K562 (cell line): ENCODE data around the gene VARS1. TPM values are rescaled to one million over a fixed set of nuclear protein-coding genes. Genes with fewer than 3 reads are reported as not detected.

Experiments
- ARNT ChIP-seq, 2 experiments: fragments of 450-650 bp; IDR thresholded peaks; 2 replicates each; pipeline ENCODE4 v1.6.1; 2016; ENCODE audit warnings: mild to moderate bottlenecking in 1 of 2
- CBFA2T2 ChIP-seq: fragments of 450-650 bp; conservative IDR thresholded peaks from 2 replicates; pipeline ENCODE4 v1.6.1; 2017; ENCODE audit warnings: mild to moderate bottlenecking
- CBX2 ChIP-seq: fragments of 200-600 bp; sonication (generic); IDR thresholded peaks from one replicate; pipeline ENCODE4 v1.6.1; 2012; ENCODE audit warnings: mild to moderate bottlenecking, low read length, inconsistent platforms; ENCODE audit not compliant: insufficient read depth, poor library complexity, severe bottlenecking
- CREBBP ChIP-seq: IDR thresholded peaks from one replicate; pipeline ENCODE4 v1.6.1; 2012; ENCODE audit warnings: low read depth, mild to moderate bottlenecking, control low read depth, inconsistent platforms, low read length
- EHMT2 ChIP-seq: fragments of 450-650 bp; IDR thresholded peaks from 2 replicates; pipeline ENCODE4 v1.6.1; 2018; ENCODE audit warnings: antibody characterized with exemption
- FOXK2 ChIP-seq, 2 experiments: fragments of 450-650 bp; IDR thresholded peaks in 1 of 2; conservative IDR thresholded peaks in 1 of 2; 2 replicates each; pipeline ENCODE4 v1.6.1; 2016; ENCODE audit warnings: low read depth in 2 of 2, mild to moderate bottlenecking in 1 of 2
- HDGF ChIP-seq: fragments of 450-650 bp; IDR thresholded peaks from 2 replicates; pipeline ENCODE4 v1.6.1; 2016
- HEY1 ChIP-seq: fragments of 250-450 bp; sonication (Bioruptor Pico); IDR thresholded peaks from 2 replicates; pipeline ENCODE4 v1.5.0; 2020; ENCODE audit warnings: mild to moderate bottlenecking, moderate library complexity, borderline replicate concordance
- POLR2AphosphoS5 ChIP-seq: IDR thresholded peaks from 2 replicates; pipeline ENCODE4 v1.6.1; 2011; ENCODE audit warnings: mild to moderate bottlenecking, low read depth, low read length, moderate library complexity; ENCODE audit not compliant: control insufficient read depth, insufficient read depth
- SMARCA4 ChIP-seq: fragments of 450-650 bp; IDR thresholded peaks from 2 replicates; pipeline ENCODE4 v1.6.1; 2016
- TEAD4 ChIP-seq, 2 experiments: sonication (generic) in 1 of 2; formaldehyde crosslinking in 1 of 2; IDR thresholded peaks; 2 replicates each; pipeline versions ENCODE4 v1.6.1 to v1.8.0; 2012 to 2022; ENCODE audit warnings: borderline replicate concordance in 1 of 2, inconsistent platforms in 1 of 2, low read length in 1 of 2, mild to moderate bottlenecking in 1 of 2, missing genetic modification reagents in 1 of 2
- ZNF165 ChIP-seq: fragments of 250-450 bp; sonication (Bioruptor Pico); IDR thresholded peaks from 2 replicates; pipeline ENCODE4 v1.4.0; 2020; ENCODE audit warnings: borderline replicate concordance
- ZNF347 ChIP-seq: fragments of 450-650 bp; formaldehyde crosslinking; IDR thresholded peaks from 2 replicates; pipeline ENCODE4 v1.4.0; 2020; ENCODE audit warnings: low read depth, mild to moderate bottlenecking, moderate library complexity
- polyA plus RNA-seq, 8 experiments: library from polyadenylated mRNA; depleted of rRNA in 4 of 8; stranded (reverse) in 5 of 8; unstranded in 3 of 8; fragments of >200 nt; fragmentation: Nextera tagmentation in 2 of 8; fragmentation: Illumina TruSeq in 1 of 8; extraction: Ambion mirVana in 2 of 8; extraction: Trizol in 1 of 8; gene quantifications; 2 replicates each; pipeline versions ENCODE4 v1.2.1 to v1.2.3, GENCODE V29; 2011 to 2014; ENCODE audit warnings: inconsistent platforms in 1 of 8, missing spikeins in 1 of 8
- total RNA-seq, 7 experiments: library from RNA; depleted of rRNA in 6 of 7; stranded (reverse); fragments of >200 nt in 6 of 7; fragmentation: Illumina TruSeq in 2 of 7; extraction: Trizol in 2 of 7; gene quantifications; 2 replicates each; pipeline versions ENCODE4 v1.2.1 to v1.2.3, GENCODE V29; 2011 to 2021; ENCODE audit warnings: low replicate concordance in 1 of 7
- TF ChIP-seq, protein P1 (sequence below): IDR thresholded peaks from 2 replicates; pipeline ENCODE4 v1.6.1; 2012; ENCODE audit warnings: low read depth, low read length, improper control_type of control experiment, borderline replicate concordance
- TF ChIP-seq, protein P2 (sequence below): fragments of 250-450 bp; sonication (Bioruptor Pico); IDR thresholded peaks from 2 replicates; pipeline ENCODE4 v1.4.0; 2020; ENCODE audit warnings: mild to moderate bottlenecking, moderate library complexity, borderline replicate concordance
- TF ChIP-seq, protein P3 (sequence below): fragments of 450-650 bp; formaldehyde crosslinking; IDR thresholded peaks from 2 replicates; pipeline ENCODE4 v1.4.0; 2020; ENCODE audit warnings: mild to moderate bottlenecking, moderate library complexity
- TF ChIP-seq, protein P4 (sequence below): fragments of 450-650 bp; conservative IDR thresholded peaks from 2 replicates; pipeline ENCODE4 v1.6.1; 2016; ENCODE audit warnings: missing genetic modification characterization, low read depth, mild to moderate bottlenecking, control low read depth, missing compliant biosample characterization

Gene VARS1
- total and polyA plus RNA-seq, 9 of the 15 experiments (the other 6 are each of a cell fraction or from before 2014, with no cell fraction given), result 2.9 to 488 (median 130) TPM

DNA sequence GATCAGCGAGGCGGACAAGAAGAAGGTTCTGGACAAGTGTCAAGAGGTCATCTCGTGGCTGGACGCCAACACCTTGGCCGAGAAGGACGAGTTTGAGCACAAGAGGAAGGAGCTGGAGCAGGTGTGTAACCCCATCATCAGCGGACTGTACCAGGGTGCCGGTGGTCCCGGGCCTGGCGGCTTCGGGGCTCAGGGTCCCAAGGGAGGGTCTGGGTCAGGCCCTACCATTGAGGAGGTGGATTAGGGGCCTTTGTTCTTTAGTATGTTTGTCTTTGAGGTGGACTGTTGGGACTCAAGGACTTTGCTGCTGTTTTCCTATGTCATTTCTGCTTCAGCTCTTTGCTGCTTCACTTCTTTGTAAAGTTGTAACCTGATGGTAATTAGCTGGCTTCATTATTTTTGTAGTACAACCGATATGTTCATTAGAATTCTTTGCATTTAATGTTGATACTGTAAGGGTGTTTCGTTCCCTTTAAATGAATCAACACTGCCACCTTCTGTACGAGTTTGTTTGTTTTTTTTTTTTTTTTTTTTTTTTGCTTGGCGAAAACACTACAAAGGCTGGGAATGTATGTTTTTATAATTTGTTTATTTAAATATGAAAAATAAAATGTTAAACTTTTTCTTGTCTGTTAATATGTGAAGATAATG lies 34.2 kb upstream of the VARS1 start (continued):
- TF ChIP-seq TEAD4 (IDR thresholded peaks at IDR 0.05; ENCODE audit: low read length), result peak; percentile 27
- no peak for TF ChIP-seq TEAD4 (CRISPR knock-in tag; IDR thresholded peaks at IDR 0.05; ENCODE audit: borderline replicate concordance)
- TF ChIP-seq HDGF, result peak; percentile 38; the same call in 1 of the 2 replicates
- 0 out of 2 replicates have a peak, but pooled peaks have one; percentile 68 for TF ChIP-seq ZNF165 (CRISPR knock-in tag)
- TF ChIP-seq ARNT (IDR thresholded peaks at IDR 0.05), result no peak; a peak in 1 of 4 replicates
- TF ChIP-seq POLR2AphosphoS5, result no peak
- 0 out of 2 replicates have a peak, but pooled peaks have one; percentile 23 for TF ChIP-seq SMARCA4
- TF ChIP-seq, protein P1, sequence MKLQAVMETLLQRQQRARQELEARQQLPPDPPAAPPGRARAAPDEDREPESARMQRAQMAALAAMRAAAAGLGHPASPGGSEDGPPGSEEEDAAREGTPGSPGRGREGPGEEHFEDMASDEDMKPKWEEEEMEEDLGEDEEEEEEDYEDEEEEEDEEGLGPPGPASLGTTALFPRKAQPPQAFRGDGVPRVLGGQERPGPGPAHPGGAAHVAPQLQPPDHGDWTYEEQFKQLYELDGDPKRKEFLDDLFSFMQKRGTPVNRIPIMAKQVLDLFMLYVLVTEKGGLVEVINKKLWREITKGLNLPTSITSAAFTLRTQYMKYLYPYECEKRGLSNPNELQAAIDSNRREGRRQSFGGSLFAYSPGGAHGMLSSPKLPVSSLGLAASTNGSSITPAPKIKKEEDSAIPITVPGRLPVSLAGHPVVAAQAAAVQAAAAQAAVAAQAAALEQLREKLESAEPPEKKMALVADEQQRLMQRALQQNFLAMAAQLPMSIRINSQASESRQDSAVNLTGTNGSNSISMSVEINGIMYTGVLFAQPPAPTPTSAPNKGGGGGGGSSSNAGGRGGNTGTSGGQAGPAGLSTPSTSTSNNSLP, result peak; percentile 73; the same call in 1 of the 2 replicates
- TF ChIP-seq CBFA2T2, result no peak
- no peak for TF ChIP-seq CREBBP
- peak; percentile 86 for TF ChIP-seq HEY1 (CRISPR knock-in tag)
- TF ChIP-seq FOXK2 (conservative IDR thresholded peaks at IDR 0.05 in 1 of 2, IDR thresholded peaks at IDR 0.05 in 1 of 2; ENCODE audit: low read depth in 2 of 2), result peak; percentile 63 to 78
- no peak for TF ChIP-seq EHMT2
- TF ChIP-seq, protein P2, sequence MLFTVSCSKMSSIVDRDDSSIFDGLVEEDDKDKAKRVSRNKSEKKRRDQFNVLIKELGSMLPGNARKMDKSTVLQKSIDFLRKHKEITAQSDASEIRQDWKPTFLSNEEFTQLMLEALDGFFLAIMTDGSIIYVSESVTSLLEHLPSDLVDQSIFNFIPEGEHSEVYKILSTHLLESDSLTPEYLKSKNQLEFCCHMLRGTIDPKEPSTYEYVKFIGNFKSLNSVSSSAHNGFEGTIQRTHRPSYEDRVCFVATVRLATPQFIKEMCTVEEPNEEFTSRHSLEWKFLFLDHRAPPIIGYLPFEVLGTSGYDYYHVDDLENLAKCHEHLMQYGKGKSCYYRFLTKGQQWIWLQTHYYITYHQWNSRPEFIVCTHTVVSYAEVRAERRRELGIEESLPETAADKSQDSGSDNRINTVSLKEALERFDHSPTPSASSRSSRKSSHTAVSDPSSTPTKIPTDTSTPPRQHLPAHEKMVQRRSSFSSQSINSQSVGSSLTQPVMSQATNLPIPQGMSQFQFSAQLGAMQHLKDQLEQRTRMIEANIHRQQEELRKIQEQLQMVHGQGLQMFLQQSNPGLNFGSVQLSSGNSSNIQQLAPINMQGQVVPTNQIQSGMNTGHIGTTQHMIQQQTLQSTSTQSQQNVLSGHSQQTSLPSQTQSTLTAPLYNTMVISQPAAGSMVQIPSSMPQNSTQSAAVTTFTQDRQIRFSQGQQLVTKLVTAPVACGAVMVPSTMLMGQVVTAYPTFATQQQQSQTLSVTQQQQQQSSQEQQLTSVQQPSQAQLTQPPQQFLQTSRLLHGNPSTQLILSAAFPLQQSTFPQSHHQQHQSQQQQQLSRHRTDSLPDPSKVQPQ (CRISPR knock-in tag), result no peak
- TF ChIP-seq, protein P3, sequence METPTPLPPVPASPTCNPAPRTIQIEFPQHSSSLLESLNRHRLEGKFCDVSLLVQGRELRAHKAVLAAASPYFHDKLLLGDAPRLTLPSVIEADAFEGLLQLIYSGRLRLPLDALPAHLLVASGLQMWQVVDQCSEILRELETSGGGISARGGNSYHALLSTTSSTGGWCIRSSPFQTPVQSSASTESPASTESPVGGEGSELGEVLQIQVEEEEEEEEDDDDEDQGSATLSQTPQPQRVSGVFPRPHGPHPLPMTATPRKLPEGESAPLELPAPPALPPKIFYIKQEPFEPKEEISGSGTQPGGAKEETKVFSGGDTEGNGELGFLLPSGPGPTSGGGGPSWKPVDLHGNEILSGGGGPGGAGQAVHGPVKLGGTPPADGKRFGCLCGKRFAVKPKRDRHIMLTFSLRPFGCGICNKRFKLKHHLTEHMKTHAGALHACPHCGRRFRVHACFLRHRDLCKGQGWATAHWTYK, result peak; percentile 72
- TF ChIP-seq ZNF347 (CRISPR knock-in tag), result peak; percentile 56; the same call in 1 of the 2 replicates
- TF ChIP-seq, protein P4, sequence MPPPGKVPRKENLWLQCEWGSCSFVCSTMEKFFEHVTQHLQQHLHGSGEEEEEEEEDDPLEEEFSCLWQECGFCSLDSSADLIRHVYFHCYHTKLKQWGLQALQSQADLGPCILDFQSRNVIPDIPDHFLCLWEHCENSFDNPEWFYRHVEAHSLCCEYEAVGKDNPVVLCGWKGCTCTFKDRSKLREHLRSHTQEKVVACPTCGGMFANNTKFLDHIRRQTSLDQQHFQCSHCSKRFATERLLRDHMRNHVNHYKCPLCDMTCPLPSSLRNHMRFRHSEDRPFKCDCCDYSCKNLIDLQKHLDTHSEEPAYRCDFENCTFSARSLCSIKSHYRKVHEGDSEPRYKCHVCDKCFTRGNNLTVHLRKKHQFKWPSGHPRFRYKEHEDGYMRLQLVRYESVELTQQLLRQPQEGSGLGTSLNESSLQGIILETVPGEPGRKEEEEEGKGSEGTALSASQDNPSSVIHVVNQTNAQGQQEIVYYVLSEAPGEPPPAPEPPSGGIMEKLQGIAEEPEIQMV, result no peak
- TF ChIP-seq CBX2, result no peak
